GM19025 (cell line): ENCODE measurements around the gene RBM44.
"Not testable (repeated sequence)": the region's sequence is repeated elsewhere in the genome, so short reads cannot be mapped to it uniquely, and the experiment has no call there.

ENCODE experiments used
- ATAC-seq: cut with Tn5 transposase; IDR thresholded peaks from one replicate; pipeline ENCODE4 v1.9.1; 2021; ENCODE audit warnings: mild to moderate bottlenecking, low read depth, moderate library complexity; ENCODE audit not compliant: unreplicated experiment

RBM44 gene

DNA sequence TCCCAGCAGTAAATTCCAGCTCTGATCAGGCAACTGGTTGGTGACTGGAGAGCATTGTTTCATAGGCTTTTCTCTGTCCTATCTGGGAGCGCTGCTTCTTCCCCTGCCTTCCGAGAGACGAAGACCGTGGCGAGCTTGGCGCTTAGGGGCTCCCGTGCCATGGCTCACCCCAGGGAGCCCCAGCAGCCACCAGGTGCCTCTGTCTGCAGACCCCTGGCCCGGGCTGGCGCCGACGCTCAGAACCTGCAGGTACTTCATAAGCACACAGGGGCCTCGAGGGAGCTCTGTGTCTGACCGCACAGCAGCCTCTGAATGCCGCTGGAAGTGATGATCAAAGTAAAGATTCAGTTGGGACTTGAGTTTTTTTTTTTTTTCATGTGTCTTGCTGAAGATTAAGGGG lies 19.1 kb upstream of the RBM44 start:
- ATAC-seq = no peak

DNA sequence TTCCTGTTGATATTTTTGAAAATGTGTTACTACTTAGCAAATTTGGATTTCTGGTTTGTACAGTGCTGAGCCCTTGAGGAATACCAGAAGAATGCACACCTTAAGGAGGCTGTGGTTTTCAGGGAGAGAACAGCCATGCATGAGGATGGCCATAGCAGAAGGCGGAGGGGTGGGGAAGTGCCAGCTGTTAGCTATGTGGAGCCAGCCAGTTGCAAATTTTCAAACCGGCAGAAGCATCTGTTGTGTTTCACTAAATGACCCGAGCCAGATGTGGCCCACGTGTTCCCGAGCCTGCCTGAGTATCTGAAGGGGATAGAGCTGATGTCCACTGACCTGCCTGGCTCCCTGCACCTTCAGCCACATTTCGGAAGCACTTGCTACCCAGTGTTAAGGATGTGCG lies 16.4 kb upstream of the RBM44 start:
- no peak for ATAC-seq

DNA sequence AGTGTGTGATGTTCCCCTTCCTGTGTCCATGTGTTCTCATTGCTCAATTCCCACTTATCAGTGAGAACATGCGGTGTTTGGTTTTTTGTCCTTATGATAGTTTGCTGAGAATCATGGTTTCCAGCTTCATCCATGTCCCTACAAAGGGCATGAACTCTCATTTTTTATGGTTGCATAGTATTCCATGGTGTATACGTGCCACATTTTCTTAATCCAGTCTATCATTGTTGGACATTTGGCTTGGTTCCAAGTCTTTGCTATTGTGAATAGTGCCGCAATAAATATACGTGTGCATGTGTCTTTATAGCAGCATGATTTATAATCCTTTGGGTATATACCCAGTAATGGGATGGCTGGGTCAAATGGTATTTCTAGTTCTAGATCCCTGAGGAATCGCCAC lies 14.9 kb upstream of the RBM44 start:
- not testable (repeated sequence) for ATAC-seq

DNA sequence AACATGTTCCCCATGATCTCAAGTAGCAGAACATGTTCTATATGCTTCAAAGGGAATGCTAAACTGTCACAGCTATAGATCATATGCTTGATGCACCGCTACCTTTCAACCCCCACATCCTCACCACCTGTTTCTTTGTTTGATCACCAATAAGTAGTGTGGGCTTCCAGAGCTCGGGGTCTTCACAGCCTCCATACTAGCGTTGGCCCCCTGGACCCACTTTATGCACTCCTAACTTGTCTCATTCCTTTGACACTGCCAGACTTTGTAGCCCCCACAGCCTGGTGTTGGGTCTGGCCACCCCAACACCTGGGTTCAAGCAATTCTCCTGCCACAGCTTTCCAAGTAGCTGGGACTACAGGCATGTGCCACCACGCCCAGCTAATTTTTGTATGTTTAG lies 11.6 kb upstream of the RBM44 start:
- ATAC-seq = no peak

DNA sequence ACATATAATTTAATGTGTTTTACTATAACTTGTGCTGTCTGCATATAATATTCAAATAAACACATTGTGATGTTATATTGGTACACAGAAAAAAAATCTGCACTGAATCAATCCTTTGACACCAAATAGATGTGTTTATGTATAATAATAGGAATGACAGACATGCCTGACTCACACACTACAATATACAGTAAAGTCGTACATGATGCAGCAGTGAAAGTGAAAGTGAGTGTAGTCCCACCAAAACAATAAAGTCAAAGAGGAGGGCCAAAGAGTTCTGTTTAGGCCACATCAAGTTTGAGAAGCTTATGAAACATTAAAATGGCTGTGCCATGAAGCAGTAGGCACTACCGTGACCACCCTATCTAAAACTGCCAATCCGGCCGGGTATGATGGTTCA lies 8.2 kb upstream of the RBM44 start:
- no peak for ATAC-seq

DNA sequence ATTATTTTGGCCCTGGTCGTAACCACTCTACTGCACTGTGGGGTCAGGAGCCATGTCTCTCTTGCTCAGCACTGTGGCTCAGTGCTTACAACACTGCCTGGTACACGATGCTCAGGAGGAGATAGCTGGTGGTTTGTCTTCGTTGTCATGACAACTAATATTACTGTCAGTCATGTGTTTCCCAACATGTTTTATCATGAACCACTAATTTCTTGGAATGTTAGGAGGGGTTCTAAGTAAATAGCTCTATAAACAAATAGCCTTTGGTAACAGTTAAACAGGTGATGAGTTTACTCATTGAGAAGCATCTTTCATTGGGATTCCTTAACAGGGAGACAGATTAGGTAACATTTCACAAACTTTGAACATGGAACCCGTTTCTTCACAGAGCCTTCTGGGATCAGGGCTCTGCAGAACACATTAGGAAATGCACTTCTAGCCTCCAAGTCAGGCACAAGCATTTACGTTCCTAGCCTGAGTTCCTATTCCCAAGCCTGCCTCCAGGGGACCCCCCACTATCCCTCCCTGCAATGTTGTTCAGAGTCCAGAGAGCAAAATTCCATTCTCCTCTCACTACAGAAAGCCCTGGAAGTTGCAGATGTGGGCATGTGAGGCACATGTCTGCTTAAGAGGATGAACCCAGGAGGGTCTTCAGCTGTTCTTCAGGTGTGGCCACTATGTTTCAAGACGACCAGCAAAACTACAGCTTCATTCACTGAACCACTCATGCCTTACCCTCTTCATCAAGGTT lies 6.4 kb upstream of the RBM44 start:
- ATAC-seq = no peak

DNA sequence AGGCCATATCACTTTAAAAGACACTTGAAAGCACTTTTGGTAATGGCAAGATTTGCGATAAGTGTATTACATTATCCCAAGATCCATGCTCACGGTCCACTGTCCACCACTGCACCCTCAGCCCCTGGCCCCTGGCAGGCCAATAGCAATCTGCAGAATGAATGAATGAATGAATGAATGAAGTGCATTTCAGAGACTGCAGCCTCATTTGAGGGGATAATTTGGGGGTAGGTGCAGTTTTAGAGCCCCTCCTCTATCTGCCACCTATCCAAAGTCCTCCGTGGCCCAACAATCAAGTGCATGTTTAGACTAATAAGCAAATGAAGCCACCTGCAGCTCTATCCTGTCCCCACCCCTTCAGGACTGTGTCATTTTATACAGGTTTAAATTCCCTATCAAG lies 1.3 kb upstream of the RBM44 start:
- ATAC-seq = no peak

DNA sequence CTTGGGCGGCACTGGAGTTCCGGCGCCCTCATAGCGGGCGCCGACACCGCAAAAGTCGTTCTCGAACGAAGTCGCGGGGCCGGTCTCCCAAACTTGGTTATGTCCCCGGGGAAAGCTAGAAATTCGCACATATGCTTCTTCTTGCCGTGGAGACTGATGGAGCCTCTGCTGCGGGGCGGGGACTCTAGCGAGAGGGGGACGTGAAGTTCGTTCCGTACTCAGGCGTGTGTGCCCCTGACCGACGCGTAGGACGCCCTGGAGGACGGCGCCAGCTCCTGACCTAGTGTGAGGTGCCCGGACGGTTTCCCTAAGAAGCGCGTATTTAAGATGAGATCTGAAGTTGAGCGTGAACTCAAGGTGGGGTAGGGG lies 465 bp downstream of the RBM44 start:
- ATAC-seq = no peak

DNA sequence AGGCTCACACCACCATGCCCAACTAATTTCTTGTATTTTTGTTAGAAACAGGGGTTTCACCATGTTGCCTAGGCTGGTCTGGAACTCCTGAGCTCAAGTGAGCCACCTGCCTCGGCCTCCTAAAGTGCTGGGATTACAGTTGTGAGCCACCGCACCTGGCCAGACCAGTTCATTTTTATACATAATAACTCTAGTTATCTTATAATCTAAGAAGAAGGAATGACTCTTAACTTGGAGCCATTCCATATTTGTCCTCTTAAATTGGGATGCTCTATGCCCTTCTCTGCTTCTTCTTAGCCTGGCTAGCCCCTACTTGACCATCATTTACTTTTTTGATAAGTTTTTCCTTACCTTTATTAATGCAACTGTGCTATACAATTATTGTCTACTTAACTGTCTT lies 2.9 kb downstream of the RBM44 start:
- ATAC-seq = no peak

DNA sequence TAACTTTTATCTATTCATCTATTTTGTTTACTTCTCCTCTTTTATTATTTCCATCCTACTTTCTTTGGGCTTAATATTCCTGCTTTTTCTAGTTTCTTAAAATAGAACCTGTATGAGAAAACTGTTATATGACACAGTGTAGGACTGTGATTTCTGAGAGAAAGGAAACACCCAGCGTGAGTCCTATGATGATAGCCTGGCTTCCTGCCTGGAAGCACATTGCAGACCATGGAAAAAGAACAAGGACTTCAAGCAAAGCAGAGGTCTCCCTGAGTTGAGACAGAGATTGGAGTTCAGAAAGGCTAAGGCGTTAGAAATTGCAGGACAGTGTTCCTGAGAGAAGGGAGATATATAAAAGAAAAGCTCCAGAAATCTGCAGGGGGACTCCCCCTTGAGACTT lies 7.8 kb downstream of the RBM44 start:
- ATAC-seq = no peak

DNA sequence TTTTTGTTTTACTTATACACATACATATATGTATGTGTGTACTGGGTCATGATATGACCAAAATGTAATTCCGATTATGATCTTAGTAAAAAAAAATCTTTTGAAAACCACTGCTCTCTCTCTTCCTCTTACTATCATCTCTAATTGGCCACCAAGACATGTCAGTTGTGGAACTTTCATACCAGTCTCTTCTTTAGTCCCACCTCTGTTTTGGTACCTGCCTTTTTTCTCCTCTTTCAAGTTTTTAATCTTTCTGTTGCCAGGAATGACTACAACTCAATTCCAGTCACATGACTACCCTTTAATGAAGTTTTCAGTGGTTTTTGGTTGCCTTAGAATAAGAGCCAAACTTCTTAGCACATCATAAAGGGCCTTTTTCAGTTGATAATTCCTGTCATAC lies 17.1 kb downstream of the RBM44 start:
- ATAC-seq = no peak

DNA sequence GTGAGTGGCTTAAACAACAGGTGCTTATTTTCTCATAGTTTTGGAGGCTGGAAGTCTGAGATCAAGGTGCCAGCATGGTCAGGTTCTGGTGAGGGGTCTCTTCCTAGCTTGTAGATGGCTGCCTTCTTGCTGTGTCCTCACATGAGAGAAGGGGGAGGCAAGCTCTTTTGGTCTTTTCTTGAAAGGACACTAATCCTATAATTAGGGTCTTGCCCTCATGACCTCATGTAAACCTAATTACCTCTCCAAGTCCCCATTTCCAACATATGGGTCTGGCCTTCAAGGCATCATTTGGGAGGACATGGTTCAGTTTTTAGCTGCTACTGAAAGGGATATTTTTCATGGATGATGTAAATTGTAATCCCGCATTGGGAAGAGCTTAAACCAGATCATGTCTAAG lies 18.0 kb downstream of the RBM44 start:
- ATAC-seq = no peak

DNA sequence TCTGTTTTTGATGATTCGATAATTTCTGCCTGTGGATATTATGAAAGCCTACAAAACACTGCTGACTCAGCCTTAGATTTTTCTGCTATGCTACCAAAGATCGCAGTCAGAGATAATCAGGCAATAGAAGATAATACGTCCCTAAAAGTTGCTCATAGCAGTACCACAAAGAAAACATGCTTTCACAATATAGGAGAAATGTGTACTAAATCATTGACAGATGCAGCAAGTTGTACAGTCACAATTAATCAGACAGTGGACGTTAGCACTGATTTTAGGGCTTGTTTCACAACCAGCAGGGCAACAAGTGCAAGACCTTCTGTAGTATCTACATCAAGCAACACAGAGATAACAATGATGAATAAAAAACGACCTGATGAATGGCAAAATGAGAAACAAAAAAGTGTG lies 19.5 kb downstream of the RBM44 start:
- ATAC-seq = no peak

DNA sequence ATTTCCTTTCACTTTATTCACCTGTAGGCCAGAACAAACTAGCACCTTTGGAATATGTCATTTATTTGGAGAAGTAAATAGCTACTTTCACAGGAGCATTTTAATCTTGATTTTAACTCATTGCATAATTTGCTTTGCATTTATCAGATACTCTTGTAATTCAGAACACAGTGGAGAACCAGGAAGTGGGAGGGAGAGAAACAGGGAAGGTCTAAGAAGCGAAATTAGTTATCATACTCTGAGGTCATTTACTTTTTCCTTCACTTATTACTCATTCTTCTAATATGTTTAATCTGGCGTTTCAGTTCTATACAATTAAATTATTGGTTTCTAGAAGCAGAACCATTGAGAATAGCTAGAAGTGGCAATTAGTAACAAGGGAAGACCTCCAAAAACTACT lies 20.7 kb downstream of the RBM44 start:
- no peak for ATAC-seq

DNA sequence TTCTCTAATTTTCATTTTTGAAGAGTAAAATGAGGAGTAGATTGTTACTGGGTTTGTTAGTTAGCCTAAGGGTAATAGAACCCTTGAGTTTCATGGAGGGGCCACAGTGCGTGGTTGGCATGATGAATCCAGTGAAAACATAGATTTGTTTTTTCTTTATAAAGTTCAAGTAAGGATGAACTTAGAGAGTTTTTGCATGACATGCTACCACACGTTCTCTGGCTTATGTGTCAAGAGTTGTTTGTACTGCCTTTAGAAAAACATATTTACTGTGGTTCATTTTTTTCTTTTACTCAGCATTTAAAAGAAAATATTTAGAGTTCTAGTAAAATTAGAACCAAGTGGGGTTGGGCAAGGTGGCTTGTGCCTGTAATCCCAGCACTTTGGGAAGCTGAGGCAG lies 21.8 kb downstream of the RBM44 start:
- ATAC-seq = no peak

DNA sequence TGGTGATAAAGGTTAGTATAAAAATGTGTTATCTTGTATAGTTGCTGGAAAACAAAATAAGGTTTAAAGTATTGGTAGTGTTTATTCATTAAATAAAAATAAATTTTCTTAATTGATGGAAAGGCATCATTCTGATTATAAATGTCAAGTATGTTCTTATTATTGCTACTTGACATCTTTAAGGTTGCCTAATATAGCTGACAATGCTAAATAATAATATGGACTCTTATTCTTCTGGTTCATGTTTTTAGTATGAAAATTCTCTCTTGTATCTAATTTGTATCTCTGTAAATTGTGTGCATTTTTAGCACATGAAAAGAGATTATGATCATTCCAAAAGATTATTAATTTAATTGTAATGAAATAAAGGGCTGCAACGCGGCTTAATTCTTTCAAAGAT lies 25.0 kb downstream of the RBM44 start:
- no peak for ATAC-seq

DNA sequence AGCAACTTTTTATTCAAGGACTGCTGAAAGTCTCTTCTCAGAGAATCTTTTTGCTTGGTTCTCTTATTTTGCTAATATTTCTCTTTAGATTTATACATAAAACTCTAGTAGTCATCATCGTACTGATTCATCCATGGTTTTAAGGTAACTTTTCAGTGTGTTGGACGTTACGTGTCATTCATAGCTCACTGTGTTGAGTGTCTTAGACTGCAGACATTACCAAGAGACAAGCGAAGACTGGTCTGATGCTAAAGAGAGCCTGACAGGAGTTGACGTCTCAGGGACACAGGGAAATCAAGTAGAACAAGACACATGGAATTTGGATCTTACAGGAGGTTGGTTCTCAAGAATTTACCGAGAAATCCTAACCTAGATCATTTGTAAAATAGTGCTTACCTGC lies 25.5 kb downstream of the RBM44 start:
- no peak for ATAC-seq

DNA sequence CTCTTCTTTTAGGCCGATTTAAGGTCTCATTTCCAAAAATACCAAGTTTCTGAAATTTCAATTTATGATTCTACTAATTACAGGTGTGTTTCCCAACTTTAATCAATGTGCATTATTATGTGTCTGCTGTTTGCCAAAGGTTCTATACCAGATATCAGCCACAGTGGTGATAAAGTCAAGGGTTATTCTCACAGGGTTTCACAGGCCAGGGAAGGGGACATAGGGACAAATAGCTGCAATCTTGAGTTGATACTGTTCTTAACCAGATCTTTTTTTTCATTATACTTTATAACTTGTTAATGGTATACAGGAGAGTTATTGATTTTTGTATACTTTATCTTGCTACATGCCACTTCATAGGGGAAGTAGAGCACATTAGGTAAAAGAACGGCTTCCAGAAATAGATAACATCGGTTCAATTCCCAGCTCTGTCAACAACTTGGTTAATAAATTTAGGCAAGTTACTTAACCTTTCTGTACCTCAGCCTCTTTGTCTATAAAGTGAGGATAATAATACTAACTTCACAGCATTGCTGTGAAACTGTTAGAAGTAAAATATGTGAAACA lies 28.9 kb downstream of the RBM44 start:
- ATAC-seq = no peak

DNA sequence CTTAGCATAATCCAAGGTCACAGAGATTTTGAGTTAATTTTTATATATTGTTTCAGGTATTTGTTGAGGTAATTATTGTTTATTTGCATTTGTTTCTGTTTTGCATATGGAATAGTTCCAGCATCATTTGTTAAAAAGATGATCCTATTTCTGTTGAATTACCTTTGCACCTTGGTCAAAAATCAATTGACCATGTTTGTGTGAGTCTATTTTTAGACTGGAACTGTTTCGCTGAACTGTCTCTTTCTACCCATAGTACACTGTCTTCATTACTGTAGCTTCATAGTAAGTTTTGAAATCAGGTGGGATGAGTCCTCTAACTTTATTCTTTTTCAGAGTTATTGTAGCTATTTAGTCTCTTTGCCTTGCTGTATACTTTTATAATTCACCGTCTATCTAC lies 31.9 kb downstream of the RBM44 start:
- ATAC-seq = no peak

DNA sequence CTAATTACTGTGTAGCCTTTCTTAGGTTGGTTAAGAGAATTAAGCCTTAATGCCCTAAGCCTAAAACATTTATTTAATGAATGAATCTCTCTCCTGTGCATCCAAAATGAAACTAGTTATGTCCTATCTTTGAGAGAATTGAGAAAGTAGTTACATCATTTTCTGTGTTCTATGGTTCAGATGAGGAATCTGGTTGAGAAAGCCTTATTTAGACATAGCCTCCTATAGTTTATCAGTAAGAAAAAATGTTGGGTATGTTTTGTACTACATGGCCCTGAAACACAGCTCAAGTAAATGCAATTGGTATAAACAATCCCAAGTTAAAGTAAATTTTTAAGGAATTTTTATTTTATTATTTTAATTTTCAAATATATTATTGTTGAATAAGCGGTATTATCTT lies 35.0 kb downstream of the RBM44 start:
- ATAC-seq = no peak

DNA sequence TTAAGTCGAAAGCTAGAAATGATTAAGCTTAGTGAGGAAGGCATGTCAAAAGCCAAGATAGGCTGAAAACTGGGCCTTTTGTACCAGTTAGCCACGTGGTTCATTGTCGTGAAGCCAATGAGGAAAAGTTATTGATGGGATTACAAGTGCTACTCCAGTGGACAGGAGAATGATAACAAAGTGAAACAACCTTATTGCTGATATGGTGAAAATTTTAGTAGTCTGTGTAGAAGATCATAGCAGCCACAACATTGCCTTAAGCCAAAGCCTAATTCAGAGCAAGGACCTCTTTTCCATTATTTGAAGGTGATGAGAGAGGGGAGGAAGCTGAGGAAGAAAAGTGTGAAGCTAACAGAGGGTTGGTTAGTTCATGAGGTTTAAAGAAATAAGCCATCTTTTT lies 36.8 kb downstream of the RBM44 start:
- ATAC-seq = no peak

DNA sequence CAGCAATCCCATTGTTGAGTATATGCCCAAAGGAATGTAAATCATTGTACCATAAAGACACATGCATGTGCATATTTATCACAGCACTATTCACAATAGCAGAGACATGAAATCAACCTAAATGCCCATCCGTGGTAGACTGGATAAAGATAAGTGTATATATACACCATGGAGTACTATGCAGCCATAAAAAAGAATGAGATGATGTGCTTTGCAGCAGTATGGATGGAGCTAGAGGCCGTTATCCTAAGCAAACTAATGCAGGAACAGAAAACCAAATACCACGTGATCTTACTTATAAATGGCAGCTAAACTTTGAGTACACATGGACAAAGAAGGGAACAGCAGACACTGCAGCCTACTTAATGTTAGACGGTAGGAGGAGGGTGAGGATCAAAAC lies 42.5 kb downstream of the RBM44 start:
- ATAC-seq = no peak

DNA sequence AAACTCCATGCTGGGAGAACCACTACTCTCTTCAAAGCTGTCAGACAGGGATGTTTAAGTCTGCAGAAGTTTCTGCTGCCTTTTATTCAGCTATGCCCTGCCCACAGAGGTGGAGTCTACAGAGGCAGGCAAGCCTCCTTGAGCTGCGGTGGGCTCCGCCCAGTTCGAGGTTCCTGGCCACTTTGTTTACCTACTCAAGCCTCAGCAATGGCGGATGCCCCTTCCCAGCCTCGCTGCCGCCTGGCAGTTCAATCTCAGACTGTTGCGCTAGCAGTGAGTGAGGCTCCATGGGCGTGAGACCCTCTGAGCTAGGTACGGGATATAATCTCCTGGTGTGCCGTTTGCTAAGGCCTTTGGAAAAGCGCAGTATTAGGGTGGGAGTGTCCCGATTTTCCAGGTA lies 50.4 kb downstream of the RBM44 start:
- not testable (repeated sequence) for ATAC-seq
